ENCODE results near the gene MAPK8.

MAPK8 gene

GRCh38 chr10:48299066-48299465 lies 7.4 kb upstream of the MAPK8 start:
- Histone ChIP-seq H3K4me3 (replicated peaks; ENCODE audit: insufficient read depth, low read length) (no peak overlapping the region), H3K27me3 (ENCODE audit: insufficient read depth, poor library complexity, severe bottlenecking) (no peaks in the 10 kb centered on the region), H3K27ac (replicated peaks) (no peak overlapping the region)
- DNase-seq (ENCODE audit: low read depth in 1 of 2, low spot score in 1 of 2): no peak
- TF ChIP-seq POLR2AphosphoS5 (IDR thresholded peaks at IDR 0.05; ENCODE audit: low read depth) (no peak), CTCF (IDR thresholded peaks at IDR 0.05; ENCODE audit: insufficient read depth, low read length) (no peak), SPI1 (IDR thresholded peaks at IDR 0.05; ENCODE audit: borderline replicate concordance, low read depth) (no peak), GABPA (IDR thresholded peaks at IDR 0.05; ENCODE audit: low read depth) (no peak), REST (IDR thresholded peaks at IDR 0.05; ENCODE audit: insufficient replicate concordance, low read depth) (no peak)

GRCh38 chr10:48299692-48300091 lies 6.8 kb upstream of the MAPK8 start:
- TF ChIP-seq REST (IDR thresholded peaks at IDR 0.05; ENCODE audit: insufficient replicate concordance, low read depth): no peak
- no peak for TF ChIP-seq CTCF (IDR thresholded peaks at IDR 0.05; ENCODE audit: insufficient read depth, low read length)
- no peak for TF ChIP-seq POLR2AphosphoS5 (IDR thresholded peaks at IDR 0.05; ENCODE audit: low read depth)
- TF ChIP-seq GABPA (IDR thresholded peaks at IDR 0.05; ENCODE audit: low read depth): no peak
- no peak for TF ChIP-seq SPI1 (IDR thresholded peaks at IDR 0.05; ENCODE audit: borderline replicate concordance, low read depth)
- no peaks in the 10 kb centered on the region for H3K27me3 ChIP-seq (ENCODE audit: insufficient read depth, poor library complexity, severe bottlenecking)

GRCh38 chr10:48300556-48300955 lies 5.9 kb upstream of the MAPK8 start:
- Histone ChIP-seq H3K27ac (replicated peaks) (no peak overlapping the region), H3K27me3 (ENCODE audit: insufficient read depth, poor library complexity, severe bottlenecking) (no peaks in the 10 kb centered on the region), H3K4me3 (replicated peaks; ENCODE audit: insufficient read depth, low read length) (no peak overlapping the region)
- DNase-seq (ENCODE audit: low read depth in 1 of 2, low spot score in 1 of 2): no peak
- no peak for TF ChIP-seq SPI1 (IDR thresholded peaks at IDR 0.05; ENCODE audit: borderline replicate concordance, low read depth)
- no peak for TF ChIP-seq POLR2AphosphoS5 (IDR thresholded peaks at IDR 0.05; ENCODE audit: low read depth)
- TF ChIP-seq CTCF (IDR thresholded peaks at IDR 0.05; ENCODE audit: insufficient read depth, low read length): no peak
- TF ChIP-seq REST (IDR thresholded peaks at IDR 0.05; ENCODE audit: insufficient replicate concordance, low read depth): no peak

More at GRCh38 chr10:48299692-48300091, 6.8 kb upstream of the MAPK8 start:
- Histone ChIP-seq H3K27ac (replicated peaks) (no peak overlapping the region), H3K4me3 (replicated peaks; ENCODE audit: insufficient read depth, low read length) (no peak overlapping the region)
- no peak for DNase-seq (ENCODE audit: low read depth in 1 of 2, low spot score in 1 of 2)
